Measurements from ENCODE around the gene RNF212B.

Gene RNF212B

GRCh38 chr14:23286902-23287479 is 49.3 kb downstream of the RNF212B start:
- no peak for TF ChIP-seq ZNF624 (tag by site-specific recombination; IDR thresholded peaks at IDR 0.05)
- no peak for TF ChIP-seq OSR2 (tag by site-specific recombination; IDR thresholded peaks at IDR 0.05)
- no peak for TF ChIP-seq ZBTB11 (tag by site-specific recombination; conservative IDR thresholded peaks at IDR 0.05; ENCODE audit: low read depth)
- no peak for TF ChIP-seq ZNF629 (tag by site-specific recombination; IDR thresholded peaks at IDR 0.05)
- no peak for TF ChIP-seq ZBTB44 (tag by site-specific recombination; IDR thresholded peaks at IDR 0.05)
- TF ChIP-seq ZNF10 (tag by site-specific recombination; IDR thresholded peaks at IDR 0.05), result no peak
- no peak for TF ChIP-seq ZNF280C (tag by site-specific recombination; IDR thresholded peaks at IDR 0.05)
- TF ChIP-seq PBX3 (CRISPR knock-in tag; IDR thresholded peaks at IDR 0.05), result no peak
- TF ChIP-seq ZNF426 (tag by site-specific recombination; IDR thresholded peaks at IDR 0.05), result no peak
- no peak for TF ChIP-seq PRDM1 (tag by site-specific recombination; IDR thresholded peaks at IDR 0.05)
- TF ChIP-seq ZNF292 (tag by site-specific recombination; IDR thresholded peaks at IDR 0.05; ENCODE audit: borderline replicate concordance, low read depth), result no peak
- peak overlapping the region; percentile 96 for H3K27ac ChIP-seq (ENCODE audit: extremely low read depth, low read depth, low read length)
- peaks cover 12% of the 10 kb centered on the region for H3K4me1 ChIP-seq (ENCODE audit: control insufficient read depth, insufficient read depth, low read length)
- peaks cover 0 to 3% of the 10 kb centered on the region in 2 experiments; a peak in 1 of 3 replicates for H3K36me3 ChIP-seq (ENCODE audit: control insufficient read depth in 2 of 2, insufficient read depth in 1 of 2, low read length in 2 of 2)
- CTCF ChIA-PET, result interaction anchor here (0.5 to 2.2 kb wide), 7 partner anchors 8 to 1073 kb away, joined by 3 to 8 read pairs (median 3); no protein-coding TSS in a partner anchor
- H3K9me3 ChIP-seq (ENCODE audit: control insufficient read depth, insufficient read depth, low read depth, low read length), result no peaks in the 10 kb centered on the region
- H3K4me3 ChIP-seq (ENCODE audit: low read depth, low read length), result peak overlapping the region; percentile 58
- POLR2A ChIA-PET, result interaction anchor here (0.6 to 3.1 kb wide), 9 partner anchors 11 to 568 kb away, joined by 3 to 41 read pairs (median 6); partner anchors contain the start of genes BCL2L2, HAUS4, PABPN1 and PPP1R3E

- CTCF ChIA-PET, result interaction anchor here (0.6 to 1.8 kb wide), 21 partner anchors 9 to 635 kb away, joined by 3 to 14 read pairs (median 4); partner anchors contain the start of gene HOMEZ
- no peaks in the 10 kb centered on the region for H3K9me3 ChIP-seq (ENCODE audit: control insufficient read depth, insufficient read depth, low read depth, low read length)
- H3K36me3 ChIP-seq (ENCODE audit: control insufficient read depth in 2 of 2, insufficient read depth in 1 of 2, low read length in 2 of 2), result peaks cover 4 to 24% of the 10 kb centered on the region in 2 experiments
- H3K4me1 ChIP-seq (ENCODE audit: control insufficient read depth, insufficient read depth, low read length), result no peaks in the 10 kb centered on the region
- no peak overlapping the region for H3K4me3 ChIP-seq (ENCODE audit: low read depth, low read length)
- H3K27ac ChIP-seq (ENCODE audit: extremely low read depth, low read depth, low read length), result no peak overlapping the region
- POLR2A ChIA-PET, result interaction anchor here (1.4 to 1.8 kb wide), 2 partner anchors 11 to 26 kb away, joined by 5 read pairs; partner anchors contain the start of genes BCL2L2 and PABPN1
- TF ChIP-seq ZNF184 (tag by site-specific recombination; IDR thresholded peaks at IDR 0.05), result no peak
- no peak for TF ChIP-seq IKZF3 (tag by site-specific recombination; IDR thresholded peaks at IDR 0.05)
- no peak for TF ChIP-seq SALL2 (tag by site-specific recombination; IDR thresholded peaks at IDR 0.05; ENCODE audit: borderline replicate concordance)
- TF ChIP-seq ZNF26 (tag by site-specific recombination; IDR thresholded peaks at IDR 0.05), result no peak
- TF ChIP-seq ZNF48 (tag by site-specific recombination; IDR thresholded peaks at IDR 0.05), result no peak
- TF ChIP-seq SCRT2 (tag by site-specific recombination; IDR thresholded peaks at IDR 0.05), result no peak
- peak; percentile 68 for TF ChIP-seq PRDM6 (tag by site-specific recombination; IDR thresholded peaks at IDR 0.05)
- no peak for TF ChIP-seq ZNF140 (tag by site-specific recombination; IDR thresholded peaks at IDR 0.05)
These were observed 57.2 kb downstream of the RNF212B start for GRCh38 chr14:23294734-23295561.

Measured in HEK293 (cell line).